Measurements from ENCODE around the gene AKR1B15. TPM values are rescaled to one million over a fixed set of nuclear protein-coding genes. Genes with fewer than 3 reads are reported as not detected.
"Not testable (repeated sequence)": the region's sequence is repeated elsewhere in the genome, so short reads cannot be mapped to it uniquely, and the experiment has no call there.

AKR1B15 gene
- total and polyA plus RNA-seq, 9 of the 15 experiments (the other 6 are each of a cell fraction or from before 2014, with no cell fraction given): not detected

DNA sequence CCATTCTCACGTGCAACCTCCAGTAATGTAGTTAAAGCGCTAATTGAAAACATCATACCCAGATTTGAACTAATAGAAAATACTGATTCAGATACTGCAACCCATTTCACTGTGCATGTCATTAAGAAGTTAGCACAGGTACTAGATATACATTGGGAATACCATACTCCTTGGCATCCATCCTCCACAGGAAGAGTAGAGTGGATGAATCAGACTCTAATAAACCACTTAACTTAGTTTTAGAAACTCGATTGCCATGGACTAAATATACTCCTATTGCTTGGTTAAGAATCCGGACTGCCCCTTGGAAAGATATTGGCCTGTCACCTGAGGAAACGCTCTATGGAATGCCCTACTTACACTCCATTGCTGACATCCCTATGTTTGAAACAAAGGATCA is 9.5 kb downstream of the AKR1B15 start (continued):
- TF ChIP-seq, protein P1, sequence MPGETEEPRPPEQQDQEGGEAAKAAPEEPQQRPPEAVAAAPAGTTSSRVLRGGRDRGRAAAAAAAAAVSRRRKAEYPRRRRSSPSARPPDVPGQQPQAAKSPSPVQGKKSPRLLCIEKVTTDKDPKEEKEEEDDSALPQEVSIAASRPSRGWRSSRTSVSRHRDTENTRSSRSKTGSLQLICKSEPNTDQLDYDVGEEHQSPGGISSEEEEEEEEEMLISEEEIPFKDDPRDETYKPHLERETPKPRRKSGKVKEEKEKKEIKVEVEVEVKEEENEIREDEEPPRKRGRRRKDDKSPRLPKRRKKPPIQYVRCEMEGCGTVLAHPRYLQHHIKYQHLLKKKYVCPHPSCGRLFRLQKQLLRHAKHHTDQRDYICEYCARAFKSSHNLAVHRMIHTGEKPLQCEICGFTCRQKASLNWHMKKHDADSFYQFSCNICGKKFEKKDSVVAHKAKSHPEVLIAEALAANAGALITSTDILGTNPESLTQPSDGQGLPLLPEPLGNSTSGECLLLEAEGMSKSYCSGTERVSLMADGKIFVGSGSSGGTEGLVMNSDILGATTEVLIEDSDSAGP (CRISPR knock-in tag; IDR thresholded peaks at IDR 0.05): no peak
- TF ChIP-seq, protein P2, sequence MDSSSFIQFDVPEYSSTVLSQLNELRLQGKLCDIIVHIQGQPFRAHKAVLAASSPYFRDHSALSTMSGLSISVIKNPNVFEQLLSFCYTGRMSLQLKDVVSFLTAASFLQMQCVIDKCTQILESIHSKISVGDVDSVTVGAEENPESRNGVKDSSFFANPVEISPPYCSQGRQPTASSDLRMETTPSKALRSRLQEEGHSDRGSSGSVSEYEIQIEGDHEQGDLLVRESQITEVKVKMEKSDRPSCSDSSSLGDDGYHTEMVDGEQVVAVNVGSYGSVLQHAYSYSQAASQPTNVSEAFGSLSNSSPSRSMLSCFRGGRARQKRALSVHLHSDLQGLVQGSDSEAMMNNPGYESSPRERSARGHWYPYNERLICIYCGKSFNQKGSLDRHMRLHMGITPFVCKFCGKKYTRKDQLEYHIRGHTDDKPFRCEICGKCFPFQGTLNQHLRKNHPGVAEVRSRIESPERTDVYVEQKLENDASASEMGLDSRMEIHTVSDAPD (CRISPR knock-in tag; IDR thresholded peaks at IDR 0.05): no peak
- no peak for TF ChIP-seq ETV1 (tag; conservative IDR thresholded peaks at IDR 0.05; ENCODE audit: low read depth)
- TF ChIP-seq, protein P3, sequence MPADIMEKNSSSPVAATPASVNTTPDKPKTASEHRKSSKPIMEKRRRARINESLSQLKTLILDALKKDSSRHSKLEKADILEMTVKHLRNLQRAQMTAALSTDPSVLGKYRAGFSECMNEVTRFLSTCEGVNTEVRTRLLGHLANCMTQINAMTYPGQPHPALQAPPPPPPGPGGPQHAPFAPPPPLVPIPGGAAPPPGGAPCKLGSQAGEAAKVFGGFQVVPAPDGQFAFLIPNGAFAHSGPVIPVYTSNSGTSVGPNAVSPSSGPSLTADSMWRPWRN (IDR thresholded peaks at IDR 0.05; ENCODE audit: low read depth): no peak

DNA sequence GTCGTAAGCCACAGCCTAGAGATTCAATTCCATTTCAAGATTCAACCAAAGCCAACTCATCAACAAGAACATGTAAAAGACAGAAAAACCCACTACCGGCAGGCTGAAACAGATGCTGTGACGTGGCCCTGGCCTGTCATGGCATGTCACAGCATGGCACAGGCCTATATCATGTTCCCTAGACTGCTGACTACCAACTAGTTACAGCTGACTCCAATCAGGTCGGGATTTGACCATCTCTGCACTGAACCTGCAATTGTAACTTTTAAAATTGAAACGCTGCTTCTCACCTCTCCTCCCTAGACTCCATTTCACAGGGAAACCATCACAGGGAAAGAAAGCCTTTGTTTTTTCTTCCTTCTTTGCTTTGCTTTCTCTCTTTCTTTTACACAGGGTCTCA is 12.7 kb downstream of the AKR1B15 start:
- H3K36me3 ChIP-seq (ENCODE audit: control insufficient read depth, insufficient read depth, low read length); H3K9me3 ChIP-seq (replicated peaks; ENCODE audit: control insufficient read depth, insufficient read depth, low read depth, low read length); intact Hi-C loops (cut with micrococcal nuclease); BruUV-seq (replicated peaks); in situ Hi-C loops (cut with MboI); H2AFZ ChIP-seq (ENCODE audit: low read depth, low read length); POLR2A ChIA-PET; DNase-seq (ENCODE audit: extremely low read depth in 1 of 4, low spot score in 3 of 4); H3K9ac ChIP-seq (ENCODE audit: insufficient read depth in 1 of 2, low read depth in 2 of 2, low read length in 2 of 2); H4K20me1 ChIP-seq (replicated peaks; ENCODE audit: control insufficient read depth, insufficient read depth, low read length); H3K79me2 ChIP-seq (ENCODE audit: control insufficient read depth, insufficient read depth, low read length); CTCF ChIA-PET (ENCODE audit: low intra/inter-chr PET ratio); FAIRE-seq; H3K4me2 ChIP-seq (ENCODE audit: insufficient read depth, low read length); H3K9me1 ChIP-seq (ENCODE audit: control insufficient read depth, insufficient read depth, low read length); H3K4me1 ChIP-seq (replicated peaks in 1 of 2; ENCODE audit: control insufficient read depth in 2 of 2, insufficient read depth in 2 of 2, low read length in 2 of 2); ATAC-seq; H3K27ac ChIP-seq (ENCODE audit: extremely low read depth, low read depth, low read length); H3K4me3 ChIP-seq: not testable (repeated sequence)
- WGBS (ENCODE audit: insufficient coverage, low coverage, missing lambda C conversion rate): 2% methylated on average over 3 of the region's 5 CpGs
- peaks cover 4 to 16% of the 10 kb centered on the region in 2 experiments; a peak in 4 of 5 replicates for H3K27me3 ChIP-seq (ENCODE audit: control insufficient read depth in 2 of 2, insufficient read depth in 2 of 2, low read length in 2 of 2)

All from K562 (cell line).